ENCODE results near the gene CORO2B. TPM values are rescaled to one million over a fixed set of nuclear protein-coding genes. Genes with fewer than 3 reads are reported as not detected.

CORO2B gene
- total and polyA plus RNA-seq, 2 of the 4 experiments (the other 2 are of a cell fraction), result 9.3 to 39.3 TPM

DNA sequence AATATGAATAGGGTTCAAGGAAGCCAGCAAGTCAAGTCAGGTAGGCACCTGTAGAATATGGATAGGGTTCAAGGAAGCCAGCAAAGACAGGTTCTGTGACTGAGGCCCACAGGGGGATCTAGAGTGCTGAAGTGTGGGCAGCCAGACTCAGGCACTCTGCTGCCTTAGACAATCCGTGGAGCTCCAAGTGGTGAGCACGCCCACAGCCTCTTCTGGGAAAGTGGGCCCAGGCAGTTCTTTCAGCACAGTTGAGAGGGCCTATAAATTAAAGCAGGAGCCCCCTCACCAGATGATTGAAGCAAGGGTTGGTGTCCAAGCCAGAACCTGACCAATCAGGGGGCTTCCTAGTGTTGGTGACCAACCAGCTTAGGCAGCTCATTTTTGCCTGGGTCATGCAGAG is 190.9 kb downstream of the CORO2B start:
- H3K18ac ChIP-seq (ENCODE audit: low read depth, low read length), result no peak overlapping the region
- no peak overlapping the region for H4K91ac ChIP-seq (ENCODE audit: insufficient read depth, low read depth, low read length)
- H3K56ac ChIP-seq (ENCODE audit: extremely low read depth, insufficient read depth, low read length), result no peak overlapping the region
- H4K5ac ChIP-seq (ENCODE audit: low read depth, low read length), result no peak overlapping the region
- H3K4me1 ChIP-seq (ENCODE audit: control insufficient read depth, insufficient read depth, low read length), result no peaks in the 10 kb centered on the region
- CTCF ChIA-PET, result no interaction called here
- H3K14ac ChIP-seq (replicated peaks; ENCODE audit: low read depth, low read length), result no peak overlapping the region
- no peak overlapping the region for H3K23ac ChIP-seq (ENCODE audit: low read depth, low read length)
- no peak overlapping the region for H3K4me3 ChIP-seq (ENCODE audit: insufficient read depth, low read depth, low read length)
- dilution Hi-C loops (cut with HindIII; ENCODE audit: low sequenced_read_pairs, unreplicated experiment) (no loop called here), intact Hi-C loops (cut with micrococcal nuclease) (no loop called here), in situ Hi-C loops (cut with MboI; ENCODE audit: low sequenced_read_pairs) (no loop called here)
- no peak overlapping the region for H2AFZ ChIP-seq (replicated peaks; ENCODE audit: low read length, poor library complexity)
- no peak overlapping the region for H2BK120ac ChIP-seq (ENCODE audit: low read depth, low read length)
- no peaks in the 10 kb centered on the region for H3K36me3 ChIP-seq (ENCODE audit: control insufficient read depth, insufficient read depth, low read length)
- H2BK5ac ChIP-seq (ENCODE audit: low read depth, low read length, poor library complexity, severe bottlenecking), result no peak overlapping the region
- 0 out of 2 replicates have a peak, but pooled peaks cover 2% of the 10 kb centered on the region for H3K9me3 ChIP-seq (ENCODE audit: control insufficient read depth, insufficient read depth, low read length)
- no peaks in the 10 kb centered on the region for H4K20me1 ChIP-seq (ENCODE audit: insufficient read depth, low read length)
- DNase-seq, result no peak
- no peak for ATAC-seq (ENCODE audit: low read depth)
- no TSS peak for BruUV-seq (replicated peaks)
- no peak overlapping the region for H2AK9ac ChIP-seq (replicated peaks; ENCODE audit: low read depth, low read length, poor library complexity)
- H3K4ac ChIP-seq (ENCODE audit: low read depth, low read length), result no peak overlapping the region
- POLR2A ChIA-PET (ENCODE audit: unreplicated experiment), result no interaction called here
- WGBS, 2 experiments (ENCODE audit: extremely low coverage in 2 of 2, insufficient read length in 1 of 2), result 75% methylated on average over 2 of the region's 2 CpGs; no CpG with 5 or more reads in 1 of the 2 experiments
- no peak overlapping the region for H3K4me2 ChIP-seq (ENCODE audit: low read depth, low read length)
- no peak for TF ChIP-seq FOS (IDR thresholded peaks at IDR 0.05; ENCODE audit: low read depth, low read length)
- no peak for TF ChIP-seq SMC3 (IDR thresholded peaks at IDR 0.05; ENCODE audit: low read depth, low read length)
- TF ChIP-seq, protein P1, sequence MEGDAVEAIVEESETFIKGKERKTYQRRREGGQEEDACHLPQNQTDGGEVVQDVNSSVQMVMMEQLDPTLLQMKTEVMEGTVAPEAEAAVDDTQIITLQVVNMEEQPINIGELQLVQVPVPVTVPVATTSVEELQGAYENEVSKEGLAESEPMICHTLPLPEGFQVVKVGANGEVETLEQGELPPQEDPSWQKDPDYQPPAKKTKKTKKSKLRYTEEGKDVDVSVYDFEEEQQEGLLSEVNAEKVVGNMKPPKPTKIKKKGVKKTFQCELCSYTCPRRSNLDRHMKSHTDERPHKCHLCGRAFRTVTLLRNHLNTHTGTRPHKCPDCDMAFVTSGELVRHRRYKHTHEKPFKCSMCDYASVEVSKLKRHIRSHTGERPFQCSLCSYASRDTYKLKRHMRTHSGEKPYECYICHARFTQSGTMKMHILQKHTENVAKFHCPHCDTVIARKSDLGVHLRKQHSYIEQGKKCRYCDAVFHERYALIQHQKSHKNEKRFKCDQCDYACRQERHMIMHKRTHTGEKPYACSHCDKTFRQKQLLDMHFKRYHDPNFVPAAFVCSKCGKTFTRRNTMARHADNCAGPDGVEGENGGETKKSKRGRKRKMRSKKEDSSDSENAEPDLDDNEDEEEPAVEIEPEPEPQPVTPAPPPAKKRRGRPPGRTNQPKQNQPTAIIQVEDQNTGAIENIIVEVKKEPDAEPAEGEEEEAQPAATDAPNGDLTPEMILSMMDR (conservative IDR thresholded peaks at IDR 0.05; ENCODE audit: low read depth, low read length), result no peak
- TF ChIP-seq BHLHE40 (IDR thresholded peaks at IDR 0.05; ENCODE audit: low read depth, low read length), result no peak
- no peak overlapping the region for H2BK20ac ChIP-seq (ENCODE audit: low read depth, low read length)
- H3K27ac ChIP-seq (ENCODE audit: insufficient read depth, low read length), result no peak overlapping the region
- H3K9ac ChIP-seq (ENCODE audit: low read depth, low read length), result no peak overlapping the region
- peaks cover 19% of the 10 kb centered on the region for H3K27me3 ChIP-seq (ENCODE audit: control insufficient read depth, insufficient read depth, low read length)
- no peaks in the 10 kb centered on the region for H3K9me1 ChIP-seq (ENCODE audit: insufficient read depth, low read length)
- H4K8ac ChIP-seq (ENCODE audit: low read depth in 2 of 2, low read length in 2 of 2), result no peak overlapping the region
- H2BK15ac ChIP-seq (ENCODE audit: low read depth, low read length), result no peak overlapping the region
- no peak overlapping the region for H2AK5ac ChIP-seq (ENCODE audit: low read depth, low read length)
- no peaks in the 10 kb centered on the region for H3K79me1 ChIP-seq (ENCODE audit: low read depth in 1 of 2, low read length in 2 of 2)
